Neural progenitor cell (in vitro differentiated cells): Measurements from ENCODE around the gene SNX4. TPM values are rescaled to one million over a fixed set of nuclear protein-coding genes. Genes with fewer than 3 reads are reported as not detected.

Experiments used
- DNase-seq: peaks from one replicate; pipeline ENCODE4 v3.0.0-alpha.2; 2016; ENCODE audit warnings: low spot score
- H2AFZ ChIP-seq: fragments of 200-600 bp; sonication (generic); replicated peaks from 2 replicates; pipeline ENCODE4 v1.6.1; 2016; ENCODE audit warnings: antibody characterized with exemption
- H3F3A ChIP-seq: fragments of 200-600 bp; sonication (generic); 2 replicates; pipeline ENCODE4 v1.6.1; 2016; ENCODE audit warnings: antibody characterized with exemption, low read depth
- H3K27ac ChIP-seq: fragments of 200-600 bp; sonication (generic); 2 replicates; pipeline ENCODE4 v1.5.1; 2016; ENCODE audit warnings: mild to moderate bottlenecking
- H3K27me3 ChIP-seq: fragments of 200-600 bp; sonication (generic); 2 replicates; pipeline ENCODE4 v1.6.1; 2016; ENCODE audit warnings: mild to moderate bottlenecking, moderate library complexity
- H3K36me3 ChIP-seq: fragments of 200-600 bp; sonication (generic); 2 replicates; pipeline ENCODE4 v1.5.1; 2016
- H3K4me1 ChIP-seq: fragments of 200-600 bp; sonication (generic); 2 replicates; pipeline ENCODE4 v1.6.1; 2016; ENCODE audit warnings: mixed run types
- H3K4me2 ChIP-seq: fragments of 200-600 bp; sonication (generic); 2 replicates; pipeline ENCODE4 v1.6.1; 2016
- H3K4me3 ChIP-seq: fragments of 200-600 bp; sonication (generic); 2 replicates; pipeline ENCODE4 v1.5.1; 2016
- H3K79me2 ChIP-seq: fragments of 200-600 bp; sonication (generic); 2 replicates; pipeline ENCODE4 v1.6.1; 2016; ENCODE audit warnings: low read depth
- H3K9ac ChIP-seq: fragments of 200-600 bp; sonication (generic); 2 replicates; pipeline ENCODE4 v1.6.1; 2016
- H3K9me3 ChIP-seq: fragments of 200-600 bp; sonication (generic); 2 replicates; pipeline ENCODE4 v1.5.1; 2016; ENCODE audit warnings: low read depth
- H4K20me1 ChIP-seq: fragments of 200-600 bp; sonication (generic); 2 replicates; pipeline ENCODE4 v1.6.1; 2016; ENCODE audit warnings: low read depth
- H3K27ac Mint-ChIP-seq: 3 replicates; pipeline ENCODE4 v1.8.0; 2021; ENCODE audit warnings: mixed read lengths
- H3K27me3 Mint-ChIP-seq: 2 replicates; pipeline ENCODE4 v1.8.0; 2022; ENCODE audit warnings: low read depth, mild to moderate bottlenecking, inconsistent platforms, moderate library complexity, mixed read lengths; ENCODE audit not compliant: insufficient read depth
- H3K36me3 Mint-ChIP-seq: 3 replicates; pipeline ENCODE4 v1.8.0; 2021; ENCODE audit warnings: mixed read lengths
- H3K4me1 Mint-ChIP-seq: 3 replicates; pipeline ENCODE4 v1.8.0; 2021; ENCODE audit warnings: mixed read lengths
- H3K4me3 Mint-ChIP-seq: 3 replicates; pipeline ENCODE4 v1.8.0; 2021; ENCODE audit warnings: mild to moderate bottlenecking, moderate library complexity, mixed read lengths
- H3K9me3 Mint-ChIP-seq: 3 replicates; pipeline ENCODE4 v1.8.0; 2020; ENCODE audit warnings: mixed read lengths
- CTCF ChIP-seq: fragments of 200-600 bp; sonication (generic); IDR thresholded peaks from 2 replicates; pipeline ENCODE4 v1.5.1; 2017; ENCODE audit warnings: antibody characterized with exemption, mild to moderate bottlenecking
- EZH2 ChIP-seq: fragments of 200-600 bp; sonication (generic); IDR thresholded peaks from 2 replicates; pipeline ENCODE4 v1.6.1; 2017; ENCODE audit warnings: antibody characterized with exemption, mild to moderate bottlenecking, moderate library complexity
- EZH2phosphoT487 ChIP-seq: fragments of 200-600 bp; sonication (generic); IDR thresholded peaks from 2 replicates; pipeline ENCODE4 v1.6.1; 2017; ENCODE audit warnings: antibody characterized with exemption
- small RNA-seq: library from RNA; depleted of rRNA; stranded (forward); fragments of <200 nt; gene quantifications from one replicate; pipeline ENCODE3, GENCODE V24; 2015
- total RNA-seq: library from RNA; depleted of rRNA; stranded (reverse); fragments of >200 nt; gene quantifications from 2 replicates; pipeline ENCODE4 v1.2.3, GENCODE V29; 2015; ENCODE audit warnings: low replicate concordance

Gene SNX4
- total RNA-seq, 1 donor from 2014 or later: 65.4 TPM

- H3F3A ChIP-seq: no peaks in the 10 kb centered on the region
- no peak for TF ChIP-seq EZH2
- no peak for TF ChIP-seq EZH2phosphoT487
- no peak for TF ChIP-seq CTCF
- no peaks in the 10 kb centered on the region for H3K36me3 ChIP-seq
- H3K4me3 ChIP-seq: no peak overlapping the region
- Mint-ChIP-seq H3K27me3 (peaks cover 4% of the 10 kb centered on the region), H3K4me1 (peaks cover 21% of the 10 kb centered on the region), H3K9me3 (no peaks in the 10 kb centered on the region), H3K36me3 (peaks cover 1% of the 10 kb centered on the region), H3K4me3 (no peak overlapping the region), H3K27ac (no peak overlapping the region)
- H3K27ac ChIP-seq: no peak overlapping the region
- H3K9ac ChIP-seq: no peak overlapping the region
- no peaks in the 10 kb centered on the region for H3K79me2 ChIP-seq
- peaks cover 4% of the 10 kb centered on the region for H3K4me1 ChIP-seq
- no peak for DNase-seq
- no peaks in the 10 kb centered on the region for H3K27me3 ChIP-seq
- no peak overlapping the region for H3K4me2 ChIP-seq
- H3K9me3 ChIP-seq: no peaks in the 10 kb centered on the region
- no peaks in the 10 kb centered on the region for H4K20me1 ChIP-seq
- no peak overlapping the region for H2AFZ ChIP-seq
These were observed 121.0 kb downstream of the SNX4 start for GRCh38 chr3:125398952-125399351.

Small RNA genes lying within 50 kb of the gene (small RNA-seq; reads per million reads assigned to genes)
- gene RF00019: not detected

Other genes with a start within 250 kb of the SNX4 start
- gene ZNF148, start 144.9 kb downstream of the SNX4 start, total RNA-seq: 24.2 and 37.1 TPM in 2 replicates
- gene OSBPL11, start 75.3 kb upstream of the SNX4 start, total RNA-seq: 17.5 and 21.8 TPM in 2 replicates